Fibroblast of peridontal ligament (primary cell): ENCODE measurements around the gene HOXA7.

ENCODE experiments used
- DNase-seq: peaks from one replicate; pipeline ENCODE4 v3.0.0-alpha.2; 2010; ENCODE audit errors: extremely low read depth

HOXA7 gene

DNA sequence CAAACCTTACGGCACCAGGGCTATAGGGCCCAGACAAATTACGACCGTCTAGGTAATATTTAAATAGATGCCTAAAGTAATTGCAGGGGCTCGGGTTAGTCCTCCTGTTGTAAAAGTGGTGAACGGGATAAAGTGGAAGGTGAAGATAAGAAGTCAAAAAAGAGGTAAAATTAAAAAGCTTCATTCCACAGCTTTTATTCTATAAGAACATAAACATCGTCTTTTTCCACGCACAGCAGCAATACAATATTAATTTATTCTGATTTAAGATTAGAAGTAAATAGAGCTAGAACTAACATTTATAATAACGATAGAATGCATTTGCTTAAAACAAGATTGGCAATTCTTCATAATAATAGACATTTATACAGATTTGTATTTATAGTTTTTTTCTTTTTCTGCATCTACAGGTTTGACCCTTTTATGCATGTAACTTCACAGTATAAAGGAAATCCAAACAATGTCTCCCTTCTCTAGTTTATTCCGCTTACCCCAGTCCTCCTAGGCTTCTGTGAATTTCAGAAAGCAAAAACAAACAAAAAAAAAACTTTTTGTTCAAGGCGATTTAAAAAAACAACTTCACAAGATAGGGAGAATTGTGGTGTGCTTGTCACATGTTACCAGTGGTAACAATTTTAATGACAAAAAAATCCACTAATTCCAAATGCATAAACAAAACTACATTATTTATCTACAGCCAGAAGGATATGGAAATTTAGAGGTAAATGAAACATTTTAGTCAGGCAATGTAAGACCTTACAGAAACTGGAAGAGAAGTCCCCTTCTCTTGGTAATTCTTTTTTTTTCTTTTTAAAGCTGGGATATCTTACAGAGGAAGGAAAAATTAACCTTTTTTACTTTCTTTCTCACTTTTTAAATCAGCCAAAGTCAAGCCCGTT lies 14.2 kb upstream of the HOXA7 start:
- DNase-seq, result no peak

DNA sequence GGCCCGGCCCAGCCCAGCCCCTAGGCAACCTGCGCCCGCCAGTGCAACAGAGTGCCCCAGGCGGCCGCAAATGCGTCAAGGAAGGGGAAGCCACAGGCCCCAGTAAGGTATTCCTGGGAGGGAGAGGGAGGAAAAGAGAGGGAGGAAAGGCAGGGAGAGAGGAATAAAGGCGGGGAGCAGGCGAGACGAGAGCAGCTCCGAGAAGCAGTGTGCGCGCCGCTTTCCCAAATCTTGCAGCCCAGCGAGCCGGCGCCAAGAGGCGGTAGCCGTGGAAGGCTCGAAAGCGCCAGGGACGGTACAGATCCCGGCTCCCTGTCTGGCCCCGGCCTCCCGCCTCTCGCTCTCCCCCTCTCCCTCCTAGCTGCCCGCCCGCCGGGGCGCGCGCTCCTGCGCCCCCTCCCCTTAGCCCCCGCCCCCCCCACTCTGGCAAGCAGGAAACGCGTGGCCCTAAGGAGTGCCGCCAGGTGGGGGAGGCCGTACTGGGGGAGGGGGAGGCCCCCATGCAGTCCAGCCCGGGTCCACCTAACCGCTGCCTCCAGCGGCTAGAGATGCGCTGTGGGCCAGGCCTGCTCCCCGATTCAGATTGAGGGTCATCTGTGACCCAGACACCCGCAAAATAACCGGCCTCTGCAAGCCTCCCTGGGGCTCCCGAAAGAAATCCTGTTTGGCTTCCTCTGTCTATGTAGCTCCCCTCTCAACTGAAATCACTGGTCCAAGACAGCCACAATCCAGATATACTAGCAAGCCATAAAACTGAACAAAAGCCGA lies 13.4 kb upstream of the HOXA7 start:
- DNase-seq, result no peak

DNA sequence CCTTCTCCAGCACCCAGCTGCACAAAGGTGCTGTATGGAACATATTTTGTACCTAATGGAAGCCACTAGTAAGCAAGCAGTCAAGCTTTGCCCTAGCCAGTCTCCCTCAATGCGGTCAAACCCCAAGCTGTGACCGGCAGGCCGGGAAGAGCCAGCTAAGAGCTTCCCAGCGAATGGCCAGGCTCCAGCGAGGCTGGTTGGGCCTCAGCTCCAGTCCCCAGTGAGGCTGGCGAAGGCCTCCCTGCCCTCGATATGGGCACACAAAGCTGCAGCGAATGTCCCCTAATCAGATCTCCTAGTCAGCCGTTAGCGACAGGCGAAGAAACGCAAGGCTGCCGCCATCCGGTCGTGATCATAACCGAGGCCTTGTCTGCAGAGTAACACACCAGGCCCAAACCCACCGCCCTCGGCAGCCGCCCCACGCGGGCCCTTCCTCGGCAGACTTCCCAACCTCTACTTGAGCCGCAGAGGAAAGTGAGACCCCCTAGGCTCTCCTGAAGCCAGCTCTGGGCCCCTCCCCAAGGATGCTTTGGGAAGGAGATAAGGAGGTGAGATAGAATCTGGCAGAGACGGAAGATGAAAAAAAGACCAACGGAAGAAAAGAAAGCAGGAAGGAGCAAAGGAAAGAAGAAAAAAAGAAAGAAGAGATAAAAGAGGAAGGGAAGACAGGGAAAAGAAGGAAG lies 11.9 kb upstream of the HOXA7 start:
- DNase-seq, result no peak

DNA sequence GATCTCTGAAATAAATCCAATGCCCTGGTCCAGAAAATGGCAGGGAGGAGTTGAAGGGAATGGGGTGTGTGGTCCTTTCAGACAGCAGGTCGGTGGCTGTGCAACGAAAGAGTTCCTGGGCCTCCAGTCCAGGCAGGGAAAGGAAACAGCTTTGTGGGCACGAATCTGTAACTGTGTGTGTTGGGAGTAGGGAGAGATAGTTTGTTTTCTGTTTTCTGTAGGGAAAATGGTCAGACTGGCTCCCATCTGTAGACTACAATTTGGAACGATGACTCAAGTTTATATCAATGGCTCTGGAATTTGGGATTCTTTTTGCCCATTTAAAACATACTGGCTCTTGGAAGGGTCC lies 11.4 kb upstream of the HOXA7 start:
- DNase-seq, result no peak

GRCh38 chr7:27166531-27167505 lies 10.3 kb upstream of the HOXA7 start:
- DNase-seq, result no peak

DNA sequence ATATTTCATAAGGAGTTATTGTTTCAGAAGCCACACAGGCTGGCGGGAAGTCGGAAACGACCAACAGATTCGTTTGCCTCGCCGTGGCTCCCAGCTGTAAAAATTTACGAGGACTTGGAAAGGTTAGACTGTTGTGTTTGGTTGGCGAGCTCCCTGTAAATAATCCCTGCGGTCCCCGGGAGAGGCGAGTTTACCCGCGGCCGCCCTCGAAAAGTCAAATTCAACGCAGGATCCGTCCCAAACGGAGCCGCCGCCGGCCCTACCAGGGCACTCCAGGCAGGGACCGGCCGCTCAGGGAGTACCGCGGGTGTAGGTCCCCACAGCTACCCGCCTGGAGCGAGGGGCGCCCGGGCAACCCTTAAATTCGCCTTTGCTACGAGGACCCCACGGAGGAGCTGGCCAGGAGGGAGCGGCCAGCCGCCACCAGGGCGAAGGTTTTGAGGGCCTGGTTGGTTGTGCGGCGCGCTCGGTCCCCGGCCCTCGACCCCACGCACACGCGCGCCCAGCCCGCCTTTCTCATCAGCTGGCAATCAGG lies 9.6 kb upstream of the HOXA7 start:
- no peak for DNase-seq

DNA sequence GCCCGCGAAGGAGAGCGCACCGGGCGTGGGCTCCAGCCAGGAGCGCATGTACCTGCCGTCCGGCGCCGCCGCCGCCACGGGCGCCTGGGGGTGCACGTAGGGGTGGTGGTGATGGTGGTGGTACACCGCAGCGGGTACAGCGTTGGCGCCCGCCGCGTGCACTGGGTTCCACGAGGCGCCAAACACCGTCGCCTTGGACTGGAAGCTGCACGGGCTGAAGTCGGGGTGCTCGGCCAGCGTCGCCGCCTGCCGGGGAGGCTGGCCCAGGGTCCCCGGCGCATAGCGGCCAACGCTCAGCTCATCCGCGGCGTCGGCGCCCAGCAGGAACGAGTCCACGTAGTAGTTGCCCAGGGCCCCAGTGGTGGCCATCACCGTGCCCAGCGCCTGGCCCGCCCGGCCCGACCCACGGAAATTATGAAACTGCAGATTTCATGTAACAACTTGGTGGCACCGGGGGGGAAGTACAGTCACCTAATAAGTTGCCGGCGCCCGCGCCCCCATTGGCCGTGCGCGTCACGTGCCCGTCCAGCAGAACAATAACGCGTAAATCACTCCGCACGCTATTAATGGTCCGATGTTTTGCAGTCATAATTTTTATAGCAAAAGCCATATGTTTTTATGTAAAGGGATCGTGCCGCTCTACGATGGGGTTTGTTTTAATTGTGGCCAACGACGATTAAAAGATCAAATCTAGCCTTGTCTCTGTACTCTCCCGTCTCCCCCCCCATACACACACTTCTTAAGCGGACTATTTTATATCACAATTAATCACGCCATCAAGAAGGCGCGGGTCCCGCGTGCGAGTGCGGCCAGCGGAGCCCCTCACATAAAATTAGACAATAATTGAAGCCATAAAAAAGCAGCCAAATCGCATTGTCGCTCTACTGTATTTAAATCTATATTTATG lies 8.9 kb upstream of the HOXA7 start, which contains the start of gene HOXA9:
Gene HOXA9 (minus strand): TSS at position 449 of the 907 bp plus-strand sequence. CDS start 80 bp downstream, at position 369.
- DNase-seq, result no peak

DNA sequence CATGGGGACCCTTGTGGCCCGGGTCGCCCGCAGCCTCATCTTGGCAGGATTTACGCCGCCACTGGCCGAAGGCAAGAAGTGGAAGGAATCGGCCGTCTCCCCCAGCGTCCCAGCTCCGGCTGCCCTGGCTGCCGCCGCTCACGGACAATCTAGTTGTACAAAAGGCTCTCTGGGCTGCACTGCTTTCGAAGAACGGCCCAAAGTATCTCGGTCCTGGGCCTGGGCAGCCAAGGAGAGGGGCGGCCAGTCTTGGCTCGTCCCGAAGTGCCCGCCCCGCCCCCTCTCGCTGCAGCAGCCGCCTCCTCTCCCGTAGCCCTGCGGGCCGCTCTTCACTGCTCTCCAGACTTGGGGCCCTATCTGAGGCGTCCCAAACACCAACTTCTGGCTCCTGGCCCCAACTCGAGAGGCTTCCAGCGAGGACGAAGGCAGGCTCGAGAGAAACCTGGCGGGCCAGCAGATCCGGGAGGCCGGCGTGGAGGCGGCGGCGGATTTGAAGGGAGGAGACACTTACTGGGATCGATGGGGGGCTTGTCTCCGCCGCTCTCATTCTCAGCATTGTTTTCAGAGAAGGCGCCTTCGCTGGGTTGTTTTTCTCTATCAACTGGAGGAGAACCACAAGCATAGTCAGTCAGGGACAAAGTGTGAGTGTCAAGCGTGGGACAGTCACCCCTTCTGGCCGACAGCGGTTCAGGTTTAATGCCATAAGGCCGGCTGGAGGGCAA lies 8.1 kb upstream of the HOXA7 start:
- DNase-seq, result no peak

DNA sequence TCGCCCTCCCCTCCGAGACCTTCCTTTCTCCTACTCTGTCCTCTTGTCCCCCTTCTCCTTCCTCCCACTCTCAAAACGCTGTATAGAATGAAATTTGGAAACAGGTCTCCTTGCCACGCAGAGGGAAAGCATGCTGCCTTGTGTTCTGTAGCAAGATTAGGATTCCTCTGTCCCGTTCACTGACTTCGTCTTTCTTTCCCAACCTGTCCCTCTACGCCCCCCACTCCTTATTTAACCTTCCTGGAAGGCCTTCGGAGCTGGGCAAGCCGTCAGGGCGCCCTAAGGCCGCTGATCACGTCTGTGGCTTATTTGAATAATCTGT lies 7.5 kb upstream of the HOXA7 start:
- DNase-seq, result no peak

DNA sequence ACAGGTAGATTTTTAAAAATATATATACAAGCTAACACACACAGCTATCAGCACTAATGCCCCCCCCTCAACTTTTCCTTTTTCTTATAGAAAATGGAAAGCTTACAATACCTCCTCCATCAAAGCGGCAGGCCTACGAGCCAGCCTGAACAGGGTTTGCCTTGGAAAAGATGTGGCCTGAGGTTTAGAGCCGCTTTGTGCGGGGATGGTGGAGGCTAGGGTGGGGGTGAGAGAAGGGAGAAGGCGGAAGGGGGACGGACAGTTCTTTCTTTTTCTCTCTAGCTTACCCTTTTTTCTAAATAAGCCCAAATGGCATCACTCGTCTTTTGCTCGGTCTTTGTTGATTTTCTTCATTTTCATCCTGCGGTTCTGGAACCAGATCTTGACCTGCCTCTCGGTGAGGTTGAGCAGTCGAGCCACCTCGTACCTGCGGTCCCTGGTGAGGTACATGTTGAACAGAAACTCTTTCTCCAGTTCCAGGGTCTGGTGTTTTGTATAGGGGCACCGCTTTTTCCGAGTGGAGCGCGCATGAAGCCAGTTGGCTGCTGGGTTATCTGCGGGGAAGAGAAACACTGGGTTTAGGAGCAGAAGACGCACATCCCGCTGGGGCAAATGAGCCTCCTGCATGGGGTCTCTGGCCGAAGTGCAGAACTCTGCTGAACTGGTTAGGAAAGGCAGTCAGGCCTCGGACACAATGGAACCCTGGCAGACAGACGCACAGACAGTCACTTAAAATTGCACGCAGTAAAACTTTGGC lies 7.0 kb upstream of the HOXA7 start:
- DNase-seq, result no peak

DNA sequence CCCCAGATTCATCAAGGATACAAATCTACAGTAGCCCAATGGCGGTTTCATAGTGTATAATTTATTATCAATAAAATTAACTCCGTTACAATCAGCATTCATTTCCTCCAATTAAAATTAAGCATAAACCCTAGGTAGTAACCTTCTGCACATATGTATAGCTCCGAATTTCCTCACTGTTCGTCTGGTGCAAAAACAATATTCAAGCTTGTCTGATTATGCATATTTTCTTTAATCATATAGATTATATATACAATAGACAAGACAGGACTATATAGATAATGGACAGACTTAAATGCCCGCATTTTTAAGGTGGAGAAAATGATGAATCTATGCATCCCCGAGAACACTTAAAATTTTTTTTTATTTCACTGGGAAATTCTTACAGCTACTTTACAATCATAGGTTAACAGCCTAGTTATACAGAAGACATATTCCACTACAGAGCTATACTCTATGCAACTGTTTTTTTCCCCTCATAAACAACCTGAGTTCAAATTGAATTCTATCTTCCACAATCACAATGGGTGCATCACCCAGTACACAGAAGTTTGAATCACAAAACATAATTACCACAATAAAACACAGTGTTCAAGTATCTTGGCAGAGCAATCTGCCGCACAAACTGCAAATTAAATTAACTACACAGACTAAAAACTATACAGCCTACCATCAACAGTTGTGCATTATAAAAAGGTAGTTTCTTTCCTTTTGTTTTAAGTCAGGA lies 6.2 kb upstream of the HOXA7 start:
- no peak for DNase-seq

DNA sequence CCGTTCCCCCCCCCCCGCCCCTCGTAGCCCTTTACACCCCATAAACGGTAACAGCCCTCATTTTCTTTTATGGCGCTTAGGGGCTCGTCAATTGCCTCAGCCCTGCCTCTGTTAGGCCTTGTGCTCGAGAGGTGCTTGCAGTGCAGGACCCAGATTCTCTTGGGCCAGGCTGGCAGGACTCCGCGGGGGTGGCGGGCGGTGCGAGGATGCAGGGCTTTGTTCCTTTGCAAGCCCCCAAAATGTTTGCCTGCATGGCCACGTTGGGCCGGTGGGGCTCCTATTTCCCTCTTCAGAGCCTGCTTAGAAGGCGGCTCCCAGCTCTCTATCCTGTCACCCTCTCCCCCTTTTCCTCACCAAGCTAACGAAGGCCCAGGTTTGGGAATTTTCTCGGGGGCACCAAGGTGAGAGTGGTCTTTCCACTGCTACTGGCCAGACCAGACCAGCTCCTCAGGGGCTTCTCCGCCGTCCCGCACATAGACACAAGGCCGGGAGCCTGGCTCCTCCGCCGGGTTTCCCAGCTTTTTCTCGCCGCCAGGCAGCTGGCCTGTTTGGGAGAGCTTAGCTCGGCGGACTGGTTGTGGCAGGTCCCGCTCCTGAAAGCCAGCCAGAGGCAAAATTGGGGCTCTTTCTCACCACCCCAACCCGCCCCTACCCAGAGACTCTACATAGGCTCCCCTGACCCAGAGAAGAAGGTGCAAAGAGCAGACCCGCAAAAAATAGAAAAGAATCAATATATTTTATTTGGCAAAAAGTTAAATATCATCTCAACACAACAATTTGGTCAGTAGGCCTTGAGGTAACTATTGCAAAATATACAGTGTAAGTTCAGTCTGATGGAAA lies 5.5 kb upstream of the HOXA7 start:
- DNase-seq, result no peak

DNA sequence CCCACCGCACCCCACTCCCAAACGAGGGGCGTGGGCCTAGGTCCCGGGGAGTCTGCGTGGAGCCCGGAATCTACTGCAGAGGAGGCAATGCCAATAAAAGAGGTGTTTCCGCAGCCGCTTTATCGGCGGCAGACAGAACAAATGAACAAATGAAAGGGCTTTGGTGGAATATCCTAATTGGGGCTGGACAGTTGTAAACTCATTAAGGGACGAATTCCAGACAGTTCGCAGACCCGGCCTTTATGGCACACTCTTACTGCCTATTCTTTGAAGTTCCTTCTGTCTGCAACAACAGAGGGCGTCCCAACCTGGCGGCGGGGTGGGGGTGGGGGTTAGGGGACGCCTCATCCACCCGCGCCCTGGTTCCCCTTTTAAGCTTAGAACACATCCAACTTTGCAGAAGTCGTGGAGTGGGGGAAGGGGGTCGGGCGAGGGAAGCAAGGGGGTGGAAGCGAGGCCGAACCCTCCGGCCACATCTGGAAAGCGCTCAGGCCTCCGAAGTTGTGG lies 4.8 kb upstream of the HOXA7 start:
- DNase-seq, result no peak

DNA sequence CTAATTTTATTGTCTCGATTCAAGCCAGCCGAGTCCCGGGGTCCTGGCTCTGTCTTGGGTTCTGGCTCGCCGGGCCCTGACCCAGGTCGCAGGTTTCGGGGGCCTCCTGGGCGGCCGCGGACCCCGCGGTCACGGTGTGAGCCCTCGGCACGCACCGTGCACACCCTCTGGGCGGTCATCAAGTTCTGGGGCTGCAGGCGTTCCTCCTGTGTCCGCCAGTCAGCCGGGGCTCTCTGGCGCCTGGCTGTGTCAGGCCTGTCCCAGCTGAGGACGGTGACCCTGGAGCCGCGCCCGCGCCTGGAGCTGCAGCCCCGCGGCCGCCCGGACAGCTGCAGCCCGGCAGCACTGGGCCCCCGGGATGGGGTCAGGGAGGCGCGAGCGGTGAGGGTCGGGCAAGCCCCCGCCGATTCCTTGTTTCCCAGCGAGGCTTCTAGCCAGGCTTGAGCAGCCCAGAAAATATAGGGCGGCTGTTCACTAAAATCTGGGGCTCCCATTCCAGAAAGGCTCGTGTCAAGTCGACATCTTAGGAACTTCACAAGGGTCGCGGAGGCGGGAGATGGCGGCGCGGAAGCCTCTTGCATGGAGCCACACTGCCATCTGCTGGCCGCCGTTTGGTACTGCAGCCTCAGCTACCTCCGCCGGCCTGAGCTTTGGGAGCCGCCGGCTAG lies 4.2 kb upstream of the HOXA7 start:
- DNase-seq, result peak; percentile 77

GRCh38 chr7:27160145-27160545 lies 3.7 kb upstream of the HOXA7 start:
- no peak for DNase-seq
